GM12864 (cell line): ENCODE measurements around the gene QRICH1.
A peak's percentile ranks its signal among the peaks of the same experiment; 100 is the strongest.

ENCODE experiments used
- DNase-seq: peaks from one replicate; pipeline ENCODE4 v3.0.0-alpha.2; 2011; ENCODE audit warnings: low read depth
- H3K4me3 ChIP-seq: 2 replicates; pipeline ENCODE4 v1.5.1; 2011; ENCODE audit warnings: mild to moderate bottlenecking, low read depth, low read length, control low read depth
- CTCF ChIP-seq: IDR thresholded peaks from 2 replicates; pipeline ENCODE4 v1.5.1; 2011; ENCODE audit warnings: low read depth, mild to moderate bottlenecking, moderate library complexity, low read length, control low read depth, inconsistent platforms; ENCODE audit errors: missing control alignments

QRICH1 gene

DNA sequence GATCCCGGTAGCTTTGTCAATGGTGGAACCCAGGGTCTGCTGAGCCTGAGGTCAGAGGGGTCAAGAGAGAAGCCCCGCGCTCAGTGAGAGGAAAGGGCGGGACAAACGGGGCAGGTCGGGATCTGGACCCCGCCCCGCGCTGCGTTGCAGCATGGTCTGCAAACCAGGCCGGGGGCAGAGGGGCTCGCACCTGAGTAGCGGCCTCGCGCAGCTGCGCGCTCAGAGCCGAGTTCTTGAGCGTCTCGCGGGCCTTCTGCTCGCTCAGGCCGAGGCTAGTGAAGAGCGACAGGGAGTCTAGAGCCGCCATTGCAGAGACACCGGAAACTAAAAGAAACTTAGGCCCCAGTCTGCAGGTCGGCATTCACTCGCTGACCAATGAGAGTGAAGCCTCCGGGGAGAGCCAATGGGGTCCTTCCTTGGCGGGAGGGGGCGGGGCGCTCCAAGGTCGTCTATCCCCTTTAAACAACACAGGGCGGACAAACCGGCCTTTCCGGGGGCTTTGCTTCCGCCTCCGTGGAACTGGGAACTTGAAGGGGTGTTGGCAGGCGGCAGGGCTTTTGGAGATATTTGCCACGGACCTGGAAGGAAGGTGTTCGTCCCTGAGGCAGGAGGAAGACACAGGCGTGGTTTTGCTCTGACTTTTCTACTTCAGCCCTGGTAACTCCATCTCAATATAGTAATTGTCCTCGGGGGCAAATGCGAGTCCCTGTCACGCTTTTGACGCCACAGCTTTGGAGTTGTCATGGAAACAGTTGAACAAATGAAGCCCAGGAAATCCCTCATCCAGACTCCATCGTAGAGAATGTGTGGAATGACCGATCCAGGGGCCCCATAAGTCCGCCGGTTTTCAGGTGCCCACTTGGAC lies 10.8 kb upstream of the QRICH1 start, which contains the start of gene QARS1:
TSS of gene QARS1 (minus strand) at position 331 of the 865 bp plus-strand sequence. CDS start at position 307, 24 bp downstream.
- peak; percentile 76 for DNase-seq
- peak within 1 kb of the TSS; percentile 70 for H3K4me3 ChIP-seq
- TF ChIP-seq CTCF: no peak

- no peak for DNase-seq
- H3K4me3 ChIP-seq: peak overlapping the region; percentile 70
- no peak for TF ChIP-seq CTCF
Measured at GRCh38 chr3:49104052-49104426, 10.2 kb upstream of the QRICH1 start.

DNA sequence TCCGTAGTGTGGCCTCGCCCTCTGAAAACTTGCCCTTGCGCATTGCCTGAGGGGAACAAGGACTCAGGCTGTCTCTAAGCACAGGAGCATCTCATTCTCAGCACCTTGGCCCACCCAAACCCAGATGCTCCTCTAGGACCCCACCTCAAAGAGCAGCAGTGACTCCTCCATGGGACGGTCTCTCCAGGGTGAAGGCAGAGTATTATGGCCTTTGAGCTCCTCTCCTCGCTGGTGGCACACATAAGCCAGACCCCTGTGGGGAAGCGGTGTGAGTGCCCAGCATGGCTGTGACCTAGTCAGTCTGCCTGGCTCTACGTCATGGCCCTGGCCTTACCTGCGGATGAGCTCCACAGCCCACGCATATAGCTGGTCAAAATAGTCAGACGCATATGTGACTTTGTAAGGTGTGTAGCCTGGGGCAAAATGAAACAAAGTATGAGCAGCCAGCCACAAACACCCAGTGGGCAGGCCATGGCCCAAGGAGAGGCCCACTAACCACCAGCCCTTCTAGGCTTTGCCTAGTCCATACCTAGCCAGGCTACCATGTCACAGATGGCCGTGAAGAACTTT lies 6.3 kb upstream of the QRICH1 start:
- no peak for TF ChIP-seq CTCF
- DNase-seq: no peak
- no peak overlapping the region for H3K4me3 ChIP-seq

DNA sequence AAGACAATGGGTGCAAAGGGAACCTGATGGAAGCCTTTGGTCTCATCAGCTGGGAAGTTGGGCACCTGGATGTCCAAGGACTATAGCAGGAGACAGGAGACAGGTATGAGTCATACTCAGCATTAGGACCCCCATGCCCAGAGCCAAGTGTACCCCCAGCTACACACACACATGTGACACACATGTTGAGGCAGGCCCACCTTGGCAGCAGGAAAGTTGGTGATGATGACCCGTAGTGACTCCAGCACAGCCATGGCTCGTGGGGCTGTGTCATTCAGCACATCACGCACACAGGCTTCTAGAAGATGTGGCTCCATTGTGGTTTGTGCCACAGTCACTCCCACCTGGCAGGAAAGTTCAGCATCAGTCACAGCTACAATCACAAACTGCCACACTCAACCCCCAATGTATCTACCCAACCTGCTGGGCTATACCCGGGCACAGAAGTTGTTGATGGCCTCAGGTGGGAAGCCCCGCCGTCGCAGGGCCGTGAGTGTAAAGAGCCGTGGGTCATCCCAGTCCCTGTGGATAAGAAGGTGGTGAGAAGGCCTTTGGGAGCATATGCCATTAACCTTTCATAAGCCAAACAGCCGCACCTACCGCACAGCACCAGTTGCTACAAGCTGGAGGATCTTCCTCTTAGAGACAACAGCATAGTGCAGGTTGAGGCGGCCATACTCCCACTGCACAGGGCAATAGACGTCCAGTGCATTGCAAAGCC lies 5.2 kb upstream of the QRICH1 start:
- no peak for TF ChIP-seq CTCF
- no peak overlapping the region for H3K4me3 ChIP-seq
- DNase-seq: no peak

- H3K4me3 ChIP-seq: no peak overlapping the region
- DNase-seq: no peak
- no peak for TF ChIP-seq CTCF
Measured at GRCh38 chr3:49098429-49098828, 4.6 kb upstream of the QRICH1 start.

DNA sequence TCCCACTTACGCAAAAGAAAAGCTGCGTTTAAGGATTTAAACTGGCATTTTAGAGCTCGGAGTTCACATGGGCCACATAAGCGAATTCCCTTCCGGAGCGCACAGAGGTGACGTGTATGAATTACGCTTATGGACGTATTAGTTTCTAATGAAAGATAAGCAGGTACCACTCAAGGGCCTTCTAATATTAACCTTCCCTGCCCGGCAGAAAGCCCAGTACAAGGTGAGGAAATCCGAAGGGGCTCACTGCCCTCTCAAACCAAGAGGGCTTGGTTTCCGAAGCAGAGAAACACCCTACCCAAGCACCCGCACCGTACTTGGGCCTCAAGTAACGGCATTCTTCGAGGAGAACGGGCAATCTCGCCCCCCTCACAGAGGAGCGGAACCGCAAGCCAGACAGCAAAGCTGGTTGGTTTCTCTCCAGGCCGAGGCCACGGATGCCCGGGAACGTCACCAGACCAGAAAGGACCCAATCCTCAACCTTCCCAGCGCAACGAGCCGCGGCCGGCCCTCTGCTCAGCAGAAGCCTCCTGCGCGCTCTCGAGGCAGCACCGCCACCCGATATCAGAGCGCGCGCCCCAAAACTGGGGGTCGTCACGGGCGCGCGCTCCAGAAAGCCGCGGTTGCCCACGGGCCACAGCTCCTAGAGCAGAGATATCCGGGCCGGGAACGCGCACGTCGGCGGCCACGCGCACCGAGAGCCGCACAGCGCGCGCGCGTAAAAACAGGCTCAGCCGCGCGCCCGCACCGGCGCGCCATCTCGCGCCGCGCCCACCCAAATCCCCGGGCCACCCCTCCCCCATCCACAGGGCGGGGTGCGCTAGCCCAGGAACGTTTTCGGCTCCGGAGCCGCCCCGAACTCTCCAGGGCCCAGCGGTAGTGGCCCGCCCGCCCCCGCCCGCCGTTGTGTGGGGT lies 676 bp downstream of the QRICH1 start:
- peak; percentile 45 for DNase-seq
- H3K4me3 ChIP-seq: peak overlapping the region; percentile 79
- TF ChIP-seq CTCF: no peak
